ENCODE results near the gene DGCR8.

DGCR8 gene

DNA sequence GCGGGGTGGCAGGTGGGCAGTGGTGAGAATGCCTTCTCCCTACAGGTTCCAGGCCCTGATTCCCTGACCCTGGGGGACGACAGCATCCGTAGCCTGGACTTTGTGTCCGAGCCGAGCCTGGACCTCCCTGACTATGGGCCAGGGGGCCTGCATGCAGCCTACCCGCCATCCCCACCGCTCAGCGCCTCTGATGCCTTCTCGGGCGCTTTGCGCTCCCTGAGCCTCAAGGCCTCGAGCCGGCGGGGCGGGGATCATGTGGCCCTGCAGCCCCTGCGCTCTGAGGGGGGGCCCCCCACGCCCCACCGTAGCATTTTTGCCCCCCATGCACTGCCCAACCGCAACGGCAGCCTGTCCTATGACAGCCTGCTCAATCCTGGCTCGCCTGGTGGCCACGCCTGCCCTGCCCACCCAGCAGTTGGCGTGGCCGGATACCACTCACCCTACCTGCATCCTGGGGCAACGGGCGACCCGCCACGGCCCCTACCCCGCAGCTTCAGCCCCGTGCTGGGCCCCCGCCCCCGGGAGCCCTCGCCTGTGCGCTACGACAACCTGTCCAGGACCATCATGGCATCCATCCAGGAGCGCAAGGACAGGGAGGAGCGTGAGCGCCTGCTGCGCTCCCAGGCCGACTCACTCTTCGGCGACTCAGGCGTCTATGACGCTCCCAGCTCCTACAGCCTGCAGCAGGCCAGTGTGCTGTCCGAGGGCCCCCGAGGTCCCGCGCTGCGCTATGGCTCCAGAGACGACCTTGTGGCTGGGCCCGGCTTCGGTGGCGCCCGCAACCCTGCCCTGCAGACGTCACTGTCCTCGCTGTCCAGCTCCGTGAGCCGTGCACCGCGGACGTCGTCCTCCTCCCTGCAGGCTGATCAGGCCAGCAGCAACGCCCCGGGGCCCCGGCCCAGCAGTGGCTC is 62.9 kb downstream of the DGCR8 start:
- DNase-seq = no peak

- DNase-seq = no peak
Measured at GRCh38 chr22:20143883-20144665, 64.0 kb downstream of the DGCR8 start.

DNA sequence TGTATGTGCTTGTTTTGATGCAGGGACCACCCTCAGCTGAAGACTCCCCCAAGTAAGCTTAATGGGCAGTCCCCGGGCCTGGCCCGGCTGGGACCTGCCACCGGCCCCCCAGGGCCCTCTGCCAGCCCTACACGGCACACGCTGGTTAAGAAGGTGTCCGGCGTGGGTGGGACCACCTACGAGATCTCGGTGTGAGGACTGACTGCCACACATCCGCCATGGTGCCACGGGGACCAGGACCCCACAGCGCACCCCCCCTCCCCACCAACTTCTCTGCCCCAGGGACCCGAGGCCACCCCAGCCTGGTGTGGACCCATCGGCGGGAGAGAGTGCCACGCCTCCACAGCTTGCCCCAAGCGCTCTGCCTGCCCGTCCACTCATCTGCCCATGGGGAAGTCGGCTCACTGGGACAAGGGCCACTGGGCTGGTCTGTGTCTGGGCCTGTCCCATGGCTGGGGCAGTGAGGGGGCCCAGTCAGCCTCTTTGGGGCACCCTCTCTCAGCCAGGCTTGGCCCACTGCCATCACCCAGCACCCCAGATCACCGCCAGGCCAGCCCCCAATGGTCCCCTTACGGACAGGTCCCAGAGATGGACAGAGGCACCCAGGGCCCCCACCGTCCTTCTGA is 65.3 kb downstream of the DGCR8 start:
- no peak for DNase-seq

DNA sequence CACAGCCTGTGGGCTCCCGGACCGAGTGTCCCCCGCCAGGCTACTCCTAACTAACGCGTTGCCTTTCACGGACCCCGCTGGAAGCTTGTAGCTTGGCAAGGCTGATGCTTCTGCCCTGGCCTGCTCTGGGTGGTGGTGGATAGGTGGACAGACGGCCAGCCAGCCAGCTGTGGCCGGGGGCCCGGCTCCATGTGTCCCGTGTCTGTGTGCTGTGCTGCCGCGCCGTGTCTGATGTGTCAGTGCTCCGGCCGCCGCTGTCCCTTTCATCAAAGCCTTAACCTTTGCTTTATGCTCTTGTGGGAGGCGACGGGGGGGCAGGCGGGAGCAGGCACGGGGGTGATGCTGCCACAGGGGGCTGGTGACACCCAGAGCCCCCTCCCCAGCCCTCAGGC is 65.8 kb downstream of the DGCR8 start:
- DNase-seq = no peak

DNA sequence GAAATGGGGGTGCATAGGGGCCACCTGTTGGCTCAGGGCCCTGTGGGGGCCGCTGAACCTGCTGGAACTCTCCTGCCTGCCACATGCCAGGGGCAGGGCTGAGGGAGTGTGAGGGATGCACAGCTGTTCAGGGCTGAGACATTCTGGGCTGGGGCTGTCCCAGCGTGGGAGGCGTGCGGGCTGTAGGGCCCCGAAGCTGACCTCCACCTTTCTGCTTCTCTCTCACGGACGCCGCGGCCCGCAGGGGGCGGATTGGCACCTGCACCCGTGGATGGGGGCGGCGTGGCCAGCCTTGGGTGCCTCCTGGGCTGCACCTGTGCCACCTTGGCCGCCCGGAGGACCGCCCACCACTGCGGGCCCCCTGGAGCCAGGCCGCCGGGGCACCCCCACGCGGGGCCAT is 66.7 kb downstream of the DGCR8 start:
- DNase-seq = no peak

- DNase-seq = no peak
Measured at GRCh38 chr22:20147237-20147988, 67.4 kb downstream of the DGCR8 start.

DNA sequence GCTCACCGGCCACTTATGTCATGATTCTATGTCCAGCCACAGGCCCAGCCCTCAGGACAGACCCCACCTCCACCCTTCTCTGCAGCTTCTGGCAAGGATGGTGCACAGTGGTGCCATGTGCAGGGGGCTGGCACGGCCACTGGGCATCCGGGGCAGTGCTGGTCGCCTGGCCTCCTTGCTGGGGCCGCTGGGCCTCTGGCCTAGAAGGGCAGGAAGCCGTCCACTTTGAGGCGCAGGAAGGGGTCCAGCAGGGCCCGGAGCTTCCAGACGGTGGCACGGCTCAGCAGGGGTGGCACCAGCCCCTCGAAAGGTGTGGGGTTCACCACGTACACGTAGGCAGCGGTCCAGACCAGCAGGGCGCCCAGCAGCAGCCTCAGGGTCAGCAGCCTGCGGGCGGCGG is 68.4 kb downstream of the DGCR8 start:
- no peak for DNase-seq

- DNase-seq = no peak
Measured at GRCh38 chr22:20149257-20150250, 69.5 kb downstream of the DGCR8 start.

DNA sequence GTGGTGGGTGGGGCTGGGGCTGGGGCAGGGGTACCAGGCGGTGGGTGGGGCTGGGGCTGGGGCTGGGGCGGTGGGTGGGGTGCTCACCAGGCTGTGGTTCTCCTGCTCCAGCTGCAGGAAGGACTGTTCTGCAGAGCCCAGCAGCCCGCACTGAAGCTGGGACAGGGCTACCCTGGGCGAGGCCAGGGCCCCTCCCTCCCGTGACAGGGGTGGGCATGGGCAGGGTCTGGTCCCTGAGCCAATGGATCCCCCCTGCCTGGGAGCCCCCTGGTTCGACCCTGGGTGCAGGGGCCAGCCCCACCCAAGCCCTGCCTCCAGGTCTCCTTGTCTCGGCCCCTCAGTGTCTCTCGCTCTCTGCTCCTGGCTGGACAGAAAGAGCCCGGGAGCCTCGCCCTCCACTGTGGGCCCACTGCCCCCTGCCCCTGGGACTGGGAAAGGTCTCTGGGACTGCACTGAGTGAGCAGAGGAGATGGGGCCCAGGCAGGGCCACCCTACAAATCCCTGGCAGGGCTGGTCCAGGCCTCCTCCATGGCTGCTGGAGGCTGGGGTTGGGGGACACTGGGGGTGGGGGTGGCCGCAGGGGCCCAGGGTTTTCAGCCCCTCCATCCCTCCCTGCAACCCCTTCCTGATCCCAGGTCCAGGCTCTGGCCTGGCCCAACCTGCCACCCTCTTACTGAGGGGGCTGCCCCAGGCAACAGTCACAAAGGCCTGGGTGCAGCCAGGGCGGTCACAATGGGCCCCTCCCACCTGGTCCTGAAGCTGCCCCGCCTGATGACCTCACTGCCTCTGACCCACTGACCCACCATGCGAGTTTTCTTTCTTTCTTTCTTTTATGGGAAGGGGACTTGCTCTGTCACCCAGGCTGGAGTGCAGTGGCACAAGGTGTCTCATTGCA is 70.6 kb downstream of the DGCR8 start, which contains the start of gene CCDC188:
Gene CCDC188, minus strand, starts transcription at position 675 of the 895 bp plus-strand sequence. Its CDS starts 69 bp downstream, at position 606.
- no peak for DNase-seq

DNA sequence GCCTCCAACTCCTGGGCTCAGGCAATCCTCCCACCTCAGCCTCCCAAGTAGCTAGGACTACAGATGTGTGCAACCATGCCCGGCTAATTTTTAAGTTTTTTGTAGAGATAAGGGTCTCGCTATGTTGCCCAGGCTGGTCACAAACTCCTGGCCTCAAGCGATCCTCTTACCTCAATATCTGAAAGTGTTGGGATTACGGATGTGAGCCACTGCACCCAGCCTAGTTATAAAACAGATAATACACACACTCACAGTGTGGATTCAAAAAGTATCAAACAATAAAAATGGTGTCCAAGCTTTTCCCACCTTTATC is 71.2 kb downstream of the DGCR8 start:
- DNase-seq = no peak

- DNase-seq = no peak
Measured at GRCh38 chr22:20152464-20152890, 72.4 kb downstream of the DGCR8 start.

DNA sequence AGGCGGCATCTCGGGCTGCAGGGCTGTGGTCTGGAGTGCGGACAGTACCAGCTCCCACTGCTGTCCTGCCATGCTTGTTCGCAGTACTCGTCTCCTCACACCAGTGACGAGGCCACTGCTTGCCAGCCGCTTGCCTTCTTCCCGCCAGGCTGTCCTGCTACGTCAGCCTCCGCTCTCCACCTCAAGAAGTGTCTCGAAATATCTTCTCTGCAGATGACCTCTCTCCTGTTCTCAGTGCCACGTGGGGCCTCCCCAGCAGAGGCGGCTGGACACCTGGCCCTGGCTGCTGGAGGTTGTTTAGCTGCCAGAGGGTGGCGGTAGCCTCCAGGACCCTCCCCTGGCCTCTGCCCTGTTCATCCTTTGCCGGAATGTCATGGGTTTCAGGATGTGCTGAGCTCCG is 73.9 kb downstream of the DGCR8 start:
- no peak for DNase-seq

GRCh38 chr22:20154602-20155187 is 74.7 kb downstream of the DGCR8 start:
- no peak for DNase-seq

DNA sequence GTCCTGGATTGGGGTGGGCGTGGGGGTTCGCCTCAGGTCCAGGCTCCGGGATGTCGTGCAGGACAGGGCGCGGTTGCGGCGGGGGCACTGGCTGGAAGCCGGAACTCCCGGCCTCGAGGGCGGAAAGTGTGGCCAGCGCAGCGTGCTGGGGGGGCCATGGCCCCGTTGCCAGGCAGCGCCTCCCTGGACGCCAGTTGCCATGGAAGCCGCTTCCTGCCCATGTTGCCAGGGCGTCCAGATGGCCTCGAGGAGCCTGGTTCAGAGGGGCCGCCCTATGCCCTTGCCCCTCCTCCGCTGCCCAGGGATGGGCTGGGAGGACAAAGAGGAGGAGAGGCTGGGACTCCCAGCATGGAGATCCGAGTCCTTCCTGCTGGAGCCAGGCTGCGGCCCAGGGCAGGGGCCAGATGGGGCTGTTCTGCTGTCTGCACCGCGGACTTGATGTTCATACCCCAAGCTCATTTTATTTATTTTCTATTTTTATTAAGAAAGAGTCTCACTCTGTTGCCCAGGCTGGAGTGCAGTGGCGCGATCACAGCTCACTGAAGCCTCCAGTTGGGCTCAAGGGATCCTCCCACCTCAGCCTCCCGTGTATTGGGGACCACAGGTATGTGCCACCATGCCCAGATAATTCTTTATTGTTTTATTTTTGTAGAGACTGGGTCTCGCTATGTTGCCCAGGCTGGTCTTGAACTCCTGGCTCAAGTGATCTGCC is 75.4 kb downstream of the DGCR8 start:
- peak; percentile 30 for DNase-seq

- DNase-seq = no peak
Measured at GRCh38 chr22:20156042-20156389, 76.0 kb downstream of the DGCR8 start.

GRCh38 chr22:20156611-20157429 is 76.8 kb downstream of the DGCR8 start:
- DNase-seq = no peak

- no peak for DNase-seq
Measured at GRCh38 chr22:20157430-20158183, 77.6 kb downstream of the DGCR8 start.
